ENCODE measurements around the gene YKT6. TPM values are rescaled to one million over a fixed set of nuclear protein-coding genes. Genes with fewer than 3 reads are reported as not detected.

The YKT6 gene
- total RNA-seq, 1 donor from 2014 or later = 82.5 TPM

- Mint-ChIP-seq H3K4me1 (ENCODE audit: low read depth) (peaks cover 3% of the 10 kb centered on the region), H3K27me3 (no peaks in the 10 kb centered on the region), H3K9me3 (ENCODE audit: low read depth) (no peaks in the 10 kb centered on the region), H3K4me3 (ENCODE audit: low read depth) (no peak overlapping the region), H3K27ac (no peak overlapping the region), H3K36me3 (ENCODE audit: insufficient read depth) (peaks cover 12% of the 10 kb centered on the region)
- TF ChIP-seq CTCF (IDR thresholded peaks at IDR 0.05; ENCODE audit: unreplicated experiment) = no peak
- DNase-seq (ENCODE audit: low spot score, unreplicated experiment) = no peak
Observed at GRCh38 chr7:44213206-44213876, 12.6 kb downstream of the YKT6 start.

- DNase-seq (ENCODE audit: low spot score, unreplicated experiment) = no peak
- Mint-ChIP-seq H3K27ac (peak overlapping the region; percentile 85), H3K4me1 (ENCODE audit: low read depth) (peaks cover 3% of the 10 kb centered on the region), H3K36me3 (ENCODE audit: insufficient read depth) (peaks cover 8% of the 10 kb centered on the region), H3K27me3 (no peaks in the 10 kb centered on the region), H3K4me3 (ENCODE audit: low read depth) (no peak overlapping the region), H3K9me3 (ENCODE audit: low read depth) (no peaks in the 10 kb centered on the region)
- TF ChIP-seq CTCF (IDR thresholded peaks at IDR 0.05; ENCODE audit: unreplicated experiment) = no peak
Observed at GRCh38 chr7:44213877-44214388, 13.2 kb downstream of the YKT6 start.

- Mint-ChIP-seq H3K27ac (no peak overlapping the region), H3K9me3 (ENCODE audit: low read depth) (no peaks in the 10 kb centered on the region), H3K27me3 (no peaks in the 10 kb centered on the region), H3K4me3 (ENCODE audit: low read depth) (no peak overlapping the region), H3K36me3 (ENCODE audit: insufficient read depth) (peaks cover 2% of the 10 kb centered on the region), H3K4me1 (ENCODE audit: low read depth) (peaks cover 3% of the 10 kb centered on the region)
- DNase-seq (ENCODE audit: low spot score, unreplicated experiment) = no peak
- no peak for TF ChIP-seq CTCF (IDR thresholded peaks at IDR 0.05; ENCODE audit: unreplicated experiment)
Observed at GRCh38 chr7:44215531-44215930, 14.8 kb downstream of the YKT6 start.

GRCh38 chr7:44216019-44216418 is 15.2 kb downstream of the YKT6 start:
- Mint-ChIP-seq H3K27me3 (no peaks in the 10 kb centered on the region), H3K27ac (no peak overlapping the region), H3K4me1 (ENCODE audit: low read depth) (peaks cover 3% of the 10 kb centered on the region), H3K36me3 (ENCODE audit: insufficient read depth) (peaks cover 2% of the 10 kb centered on the region), H3K4me3 (ENCODE audit: low read depth) (no peak overlapping the region), H3K9me3 (ENCODE audit: low read depth) (no peaks in the 10 kb centered on the region)
- no peak for DNase-seq (ENCODE audit: low spot score, unreplicated experiment)
- no peak for TF ChIP-seq CTCF (IDR thresholded peaks at IDR 0.05; ENCODE audit: unreplicated experiment)

- no peak for DNase-seq (ENCODE audit: low spot score, unreplicated experiment)
- no peak overlapping the region for H3K4me3 Mint-ChIP-seq (ENCODE audit: low read depth)
- H3K27me3 Mint-ChIP-seq = no peaks in the 10 kb centered on the region
- H3K36me3 Mint-ChIP-seq (ENCODE audit: insufficient read depth) = no peaks in the 10 kb centered on the region
- H3K4me1 Mint-ChIP-seq (ENCODE audit: low read depth) = peaks cover 3% of the 10 kb centered on the region
- no peaks in the 10 kb centered on the region for H3K9me3 Mint-ChIP-seq (ENCODE audit: low read depth)
- no peak for TF ChIP-seq CTCF (IDR thresholded peaks at IDR 0.05; ENCODE audit: unreplicated experiment)
- H3K27ac Mint-ChIP-seq = no peak overlapping the region
Observed at GRCh38 chr7:44216521-44217222, 15.9 kb downstream of the YKT6 start.

All from progenitor cell of endocrine pancreas (in vitro differentiated cells).